GM23338 (cell line): ENCODE measurements around the gene GNG12. TPM values are rescaled to one million over a fixed set of nuclear protein-coding genes. Genes with fewer than 3 reads are reported as not detected.

Source experiments
- ATAC-seq: fragments of 200-7000 bp; cut with Tn5 transposase; 3 replicates; pipeline ENCODE4 v1.9.1; 2020
- DNase-seq: peaks from one replicate; pipeline ENCODE4 v3.0.0-alpha.2; 2015; ENCODE audit warnings: low spot score
- H2AFZ ChIP-seq: fragments of 200-600 bp; sonication (generic); 2 replicates; pipeline ENCODE4 v1.8.0; 2016; ENCODE audit warnings: antibody characterized with exemption, mild to moderate bottlenecking, moderate library complexity
- H3F3A ChIP-seq: fragments of 200-600 bp; sonication (generic); replicated peaks from 2 replicates; pipeline ENCODE4 v1.8.0; 2017; ENCODE audit warnings: antibody characterized with exemption, mixed run types, low read depth
- H3K27ac ChIP-seq: fragments of 200-600 bp; sonication (generic); 2 replicates; pipeline ENCODE4 v1.6.1; 2016; ENCODE audit warnings: low read depth
- H3K27me3 ChIP-seq: fragments of 200-600 bp; sonication (generic); 2 replicates; pipeline ENCODE4 v1.8.0; 2016; ENCODE audit warnings: mild to moderate bottlenecking, mixed run types, moderate library complexity; ENCODE audit not compliant: insufficient read depth
- H3K36me3 ChIP-seq: fragments of 200-600 bp; sonication (generic); 2 replicates; pipeline ENCODE4 v1.8.0; 2016; ENCODE audit warnings: mild to moderate bottlenecking; ENCODE audit not compliant: insufficient read depth
- H3K4me1 ChIP-seq: fragments of 200-600 bp; sonication (generic); 2 replicates; pipeline ENCODE4 v1.8.0; 2016; ENCODE audit warnings: mild to moderate bottlenecking, moderate library complexity; ENCODE audit not compliant: insufficient read depth
- H3K4me2 ChIP-seq: fragments of 200-600 bp; sonication (generic); 2 replicates; pipeline ENCODE4 v1.7.1; 2017; ENCODE audit warnings: mixed run types
- H3K4me3 ChIP-seq: fragments of 200-600 bp; sonication (generic); 2 replicates; pipeline ENCODE4 v1.6.1; 2016; ENCODE audit warnings: mixed run types
- H3K79me2 ChIP-seq: fragments of 200-600 bp; sonication (generic); replicated peaks from 2 replicates; pipeline ENCODE4 v1.8.0; 2017; ENCODE audit warnings: mild to moderate bottlenecking; ENCODE audit not compliant: insufficient read depth
- H3K9me2 ChIP-seq: fragments of 200-600 bp; sonication (generic); 2 replicates; pipeline ENCODE4 v1.8.0; 2017; ENCODE audit not compliant: insufficient read depth
- H4K20me1 ChIP-seq: fragments of 200-600 bp; sonication (generic); replicated peaks from 2 replicates; pipeline ENCODE4 v1.8.0; 2017; ENCODE audit warnings: mild to moderate bottlenecking; ENCODE audit not compliant: insufficient read depth
- H3K27ac Mint-ChIP-seq: 2 replicates; pipeline ENCODE4 v1.8.0; 2020; ENCODE audit warnings: inconsistent platforms, mild to moderate bottlenecking, moderate library complexity, mixed read lengths
- H3K27me3 Mint-ChIP-seq: 3 replicates; pipeline ENCODE4 v1.8.0; 2022; ENCODE audit warnings: low read depth, mild to moderate bottlenecking, moderate library complexity, mixed read lengths, inconsistent platforms; ENCODE audit not compliant: insufficient read depth, poor library complexity
- H3K36me3 Mint-ChIP-seq: 3 replicates; pipeline ENCODE4 v1.8.0; 2021; ENCODE audit warnings: low read depth, mild to moderate bottlenecking, inconsistent platforms, moderate library complexity, mixed read lengths
- H3K4me1 Mint-ChIP-seq: 3 replicates; pipeline ENCODE4 v1.8.0; 2020; ENCODE audit warnings: mild to moderate bottlenecking, inconsistent platforms, mixed read lengths
- H3K4me3 Mint-ChIP-seq: 3 replicates; pipeline ENCODE4 v1.8.0; 2021; ENCODE audit warnings: moderate library complexity, mild to moderate bottlenecking, inconsistent platforms, mixed read lengths
- H3K9me3 Mint-ChIP-seq: 3 replicates; pipeline ENCODE4 v1.8.0; 2020; ENCODE audit warnings: moderate library complexity, mild to moderate bottlenecking, inconsistent platforms, mixed read lengths
- CREB1 ChIP-seq: fragments of 250-450 bp; sonication (Bioruptor Pico); IDR thresholded peaks from 2 replicates; pipeline ENCODE4 v1.5.0; 2020; ENCODE audit warnings: low read depth, mild to moderate bottlenecking, moderate library complexity
- CTCF ChIP-seq, 2 experiments: fragments of 200-600 bp in 1 of 2; sonication (generic) in 1 of 2; conservative IDR thresholded peaks; 2 replicates each; pipeline versions ENCODE4 v1.5.1 to v1.6.1; 2016 to 2017; ENCODE audit warnings: antibody characterized with exemption in 2 of 2, low read depth in 2 of 2, mild to moderate bottlenecking in 2 of 2, moderate library complexity in 1 of 2
- ETS1 ChIP-seq: IDR thresholded peaks from 2 replicates; pipeline ENCODE4 v1.6.1; 2016; ENCODE audit warnings: antibody characterized with exemption
- EZH2phosphoT487 ChIP-seq: fragments of 200-600 bp; sonication (generic); IDR thresholded peaks from one replicate; pipeline ENCODE4 v1.8.1; 2018; ENCODE audit warnings: antibody characterized with exemption; ENCODE audit not compliant: unreplicated experiment
- NANOG ChIP-seq: IDR thresholded peaks from 2 replicates; pipeline ENCODE4 v1.6.1; 2016; ENCODE audit warnings: antibody characterized with exemption, borderline replicate concordance
- POLR2AphosphoS5 ChIP-seq: IDR thresholded peaks from 2 replicates; pipeline ENCODE4 v1.6.1; 2016; ENCODE audit warnings: antibody characterized with exemption, low read depth
- STAT1 ChIP-seq: IDR thresholded peaks from one replicate; pipeline ENCODE4 v1.6.1; 2016; ENCODE audit warnings: antibody characterized with exemption; ENCODE audit not compliant: unreplicated experiment
- ZNF331 ChIP-seq: fragments of 250-450 bp; sonication (Bioruptor Pico); IDR thresholded peaks from 2 replicates; pipeline ENCODE4 v1.5.0; 2020; ENCODE audit warnings: low read depth, mild to moderate bottlenecking, moderate library complexity
- ZNF462 ChIP-seq: fragments of 250-450 bp; sonication (Bioruptor Pico); IDR thresholded peaks from 2 replicates; pipeline ENCODE4 v1.5.0; 2020; ENCODE audit warnings: mild to moderate bottlenecking, moderate library complexity
- polyA plus RNA-seq: library from polyadenylated mRNA; unstranded; fragments of >200 nt; fragmentation: Nextera tagmentation; extraction: Ambion mirVana; gene quantifications from 2 replicates; pipeline ENCODE4 v1.2.1, GENCODE V29; 2016
- total RNA-seq: library from RNA; depleted of rRNA; stranded (reverse); fragments of >200 nt; shearing (Covaris generic); gene quantifications from 2 replicates; pipeline ENCODE4 v1.2.3, GENCODE V29; 2014

Gene GNG12
- total and polyA plus RNA-seq, 2 experiments from 2014 or later = 13.4 to 33.0 TPM

- no peak for DNase-seq
- Histone ChIP-seq H3K79me2 (no peaks in the 10 kb centered on the region), H3K27ac (no peak overlapping the region), H3K27me3 (no peaks in the 10 kb centered on the region), H3K36me3 (no peaks in the 10 kb centered on the region), H3K9me2 (no peaks in the 10 kb centered on the region), H4K20me1 (no peaks in the 10 kb centered on the region), H3K4me2 (no peak overlapping the region), H3K4me3 (no peak overlapping the region), H3F3A (no peaks in the 10 kb centered on the region), H2AFZ (no peak overlapping the region), H3K4me1 (0 out of 2 replicates have a peak, but pooled peaks cover 8% of the 10 kb centered on the region)
- Mint-ChIP-seq H3K4me3 (no peak overlapping the region), H3K9me3 (no peaks in the 10 kb centered on the region), H3K27me3 (peaks cover 6% of the 10 kb centered on the region), H3K4me1 (peaks cover 8% of the 10 kb centered on the region), H3K36me3 (no peaks in the 10 kb centered on the region), H3K27ac (no peak overlapping the region)
- TF ChIP-seq CTCF (conservative IDR thresholded peaks at IDR 0.05; ENCODE audit: low read depth in 2 of 2) (0 out of 4 replicates have a peak, but pooled peaks of 1 of the 2 experiments have one; percentile 26), CREB1 (CRISPR knock-in tag) (no peak)
- ATAC-seq = no peak
Observed at GRCh38 chr1:67676946-67677345, 156.3 kb downstream of the GNG12 start.

- 0 out of 2 replicates have a peak, but pooled peaks cover 8% of the 10 kb centered on the region for H3K4me1 ChIP-seq
- no peaks in the 10 kb centered on the region for H3K27me3 ChIP-seq
- Mint-ChIP-seq H3K4me1 (peaks cover 8% of the 10 kb centered on the region), H3K4me3 (no peak overlapping the region), H3K27ac (no peak overlapping the region), H3K36me3 (no peaks in the 10 kb centered on the region), H3K27me3 (peaks cover 6% of the 10 kb centered on the region), H3K9me3 (no peaks in the 10 kb centered on the region)
- no peak overlapping the region for H3K27ac ChIP-seq
- H3F3A ChIP-seq = no peaks in the 10 kb centered on the region
- no peak overlapping the region for H2AFZ ChIP-seq
- no peaks in the 10 kb centered on the region for H3K9me2 ChIP-seq
- H3K79me2 ChIP-seq = no peaks in the 10 kb centered on the region
- DNase-seq (no peak), ATAC-seq (no peak)
- H3K4me3 ChIP-seq = no peak overlapping the region
- no peaks in the 10 kb centered on the region for H4K20me1 ChIP-seq
- H3K36me3 ChIP-seq = no peaks in the 10 kb centered on the region
- no peak overlapping the region for H3K4me2 ChIP-seq
- TF ChIP-seq CTCF (conservative IDR thresholded peaks at IDR 0.05; ENCODE audit: low read depth in 2 of 2) (no peak), ETS1 (no peak), EZH2phosphoT487 (no peak), STAT1 (no peak), ZNF462 (CRISPR knock-in tag) (no peak), ZNF331 (CRISPR knock-in tag) (no peak), POLR2AphosphoS5 (no peak), NANOG (no peak)
Observed at GRCh38 chr1:67676287-67676686, 157.0 kb downstream of the GNG12 start.
